ENCODE data around the gene GATM.
"Not testable (repeated sequence)": the region's sequence is repeated elsewhere in the genome, so short reads cannot be mapped to it uniquely, and the experiment has no call there.

GATM gene

GRCh38 chr15:45326280-45326679, 52.1 kb downstream of the GATM start:
- H3K4me3 ChIP-seq (ENCODE audit: low read length): no peak overlapping the region
- TF ChIP-seq ZNF274 (IDR thresholded peaks at IDR 0.05; ENCODE audit: low read depth, low read length): no peak

GRCh38 chr15:45320581-45321205, 57.7 kb downstream of the GATM start:
- TF ChIP-seq ZNF274 (IDR thresholded peaks at IDR 0.05; ENCODE audit: low read depth, low read length): no peak
- H3K4me3 ChIP-seq (ENCODE audit: low read length): no peak overlapping the region

GRCh38 chr15:45319472-45320214, 58.7 kb downstream of the GATM start:
- H3K4me3 ChIP-seq (ENCODE audit: low read length): no peak overlapping the region
- no peak for TF ChIP-seq ZNF274 (IDR thresholded peaks at IDR 0.05; ENCODE audit: low read depth, low read length)

GRCh38 chr15:45314960-45315359, 63.4 kb downstream of the GATM start:
- H3K4me3 ChIP-seq (ENCODE audit: low read length): no peak overlapping the region
- no peak for TF ChIP-seq ZNF274 (IDR thresholded peaks at IDR 0.05; ENCODE audit: low read depth, low read length)

GRCh38 chr15:45314117-45314516, 64.2 kb downstream of the GATM start:
- H3K4me3 ChIP-seq (ENCODE audit: low read length): not testable (repeated sequence)

All from GM08714 (cell line).